BE2C (cell line): ENCODE results near the gene GRIN2D.
"Not testable (repeated sequence)": the region's sequence is repeated elsewhere in the genome, so short reads cannot be mapped to it uniquely, and the experiment has no call there.

Experiments used
- DNase-seq: peaks from one replicate; pipeline ENCODE4 v3.0.0-alpha.2; 2020
- H3K27me3 ChIP-seq: fragments of 250-450 bp; sonication (Bioruptor Pico); 2 replicates; pipeline ENCODE4 v1.5.1; 2020; ENCODE audit warnings: mild to moderate bottlenecking
- H3K36me3 ChIP-seq: fragments of 250-450 bp; sonication (Bioruptor Pico); 2 replicates; pipeline ENCODE4 v1.5.1; 2020; ENCODE audit warnings: mild to moderate bottlenecking
- H3K4me1 ChIP-seq: fragments of 250-450 bp; sonication (Bioruptor Pico); 2 replicates; pipeline ENCODE4 v1.5.1; 2020
- H3K4me3 ChIP-seq: 2 replicates; pipeline ENCODE4 v1.5.1; 2011; ENCODE audit warnings: low read depth, low read length
- H3K9me3 ChIP-seq: fragments of 250-450 bp; sonication (Bioruptor Pico); 2 replicates; pipeline ENCODE4 v1.5.1; 2020
- CTCF ChIP-seq: IDR thresholded peaks from 2 replicates; pipeline ENCODE4 v1.5.1; 2012; ENCODE audit warnings: mild to moderate bottlenecking, low read depth, low read length

The GRIN2D gene

GRCh38 chr19:48386981-48387380 is 6.5 kb upstream of the GRIN2D start:
- H3K4me1 ChIP-seq: no peaks in the 10 kb centered on the region
- peaks cover 47% of the 10 kb centered on the region for H3K36me3 ChIP-seq
- DNase-seq: no peak
- H3K4me3 ChIP-seq: no peak overlapping the region
- H3K9me3 ChIP-seq: no peaks in the 10 kb centered on the region
- TF ChIP-seq CTCF: no peak
- H3K27me3 ChIP-seq: no peaks in the 10 kb centered on the region

GRCh38 chr19:48390188-48391099 is 3.0 kb upstream of the GRIN2D start:
- Histone ChIP-seq H3K4me3 (peak overlapping the region; percentile 75), H3K4me1 (peaks cover 10% of the 10 kb centered on the region), H3K27me3 (peaks cover 19% of the 10 kb centered on the region), H3K9me3 (no peaks in the 10 kb centered on the region), H3K36me3 (peaks cover 30% of the 10 kb centered on the region)
- peak; percentile 66 for TF ChIP-seq CTCF
- peak; percentile 80 for DNase-seq

- H3K4me1 ChIP-seq: peaks cover 10% of the 10 kb centered on the region
- peak; percentile 87 for TF ChIP-seq CTCF
These were observed 2.1 kb upstream of the GRIN2D start, which contains the start of gene KDELR1 for GRCh38 chr19:48391100-48392005. Gene KDELR1 (minus strand): TSS chr19:48391551. CDS start chr19:48391358, 193 bp downstream.

GRCh38 chr19:48392006-48392344 is 1.5 kb upstream of the GRIN2D start:
- not testable (repeated sequence) for DNase-seq

More at GRCh38 chr19:48391100-48392005, 2.1 kb upstream of the GRIN2D start, which contains the start of gene KDELR1:
- H3K9me3 ChIP-seq: no peaks in the 10 kb centered on the region
- H3K4me3 ChIP-seq: peak within 1 kb of the TSS; percentile 75
- peaks cover 26% of the 10 kb centered on the region for H3K27me3 ChIP-seq
- H3K36me3 ChIP-seq: peaks cover 26% of the 10 kb centered on the region
- peak; percentile 80 for DNase-seq

GRCh38 chr19:48392860-48393558 is 459 bp upstream of the GRIN2D start:
- peaks cover 34% of the 10 kb centered on the region for H3K27me3 ChIP-seq
- no peaks in the 10 kb centered on the region for H3K9me3 ChIP-seq
- no peak for TF ChIP-seq CTCF
- H3K4me3 ChIP-seq: peak overlapping the region; percentile 31
- H3K36me3 ChIP-seq: peaks cover 12% of the 10 kb centered on the region
- peaks cover 12% of the 10 kb centered on the region for H3K4me1 ChIP-seq
- DNase-seq: no peak

More at GRCh38 chr19:48392006-48392344, 1.5 kb upstream of the GRIN2D start:
- H3K9me3 ChIP-seq, H3K4me3 ChIP-seq, H3K4me1 ChIP-seq: not testable (repeated sequence)
- H3K36me3 ChIP-seq: peaks cover 20% of the 10 kb centered on the region
- peaks cover 26% of the 10 kb centered on the region for H3K27me3 ChIP-seq
